DND-41 (cell line): ENCODE results near the gene ZNF576.

Experiments
- CTCF ChIP-seq: IDR thresholded peaks from 2 replicates; pipeline ENCODE4 v1.5.1; 2012; ENCODE audit warnings: borderline replicate concordance, low read length, moderate library complexity, mild to moderate bottlenecking; ENCODE audit not compliant: poor library complexity, severe bottlenecking; ENCODE audit errors: extremely low read depth
- EZH2 ChIP-seq: IDR thresholded peaks from 3 replicates; pipeline ENCODE4 v1.6.1; 2012; ENCODE audit warnings: borderline replicate concordance, low read depth, mild to moderate bottlenecking, moderate library complexity, low read length, inconsistent platforms; ENCODE audit not compliant: severe bottlenecking

GRCh38 chr19:43589277-43589676, 7.1 kb upstream of the ZNF576 start:
- no peak for TF ChIP-seq EZH2
- TF ChIP-seq CTCF: no peak
